Thoracic aorta (tissue), 2 donors: ENCODE measurements around the gene WDFY2. TPM values are rescaled to one million over a fixed set of nuclear protein-coding genes. Genes with fewer than 3 reads are reported as not detected.
"Not testable (repeated sequence)": the region's sequence is repeated elsewhere in the genome, so short reads cannot be mapped to it uniquely, and the experiment has no call there.

Experiments used
- ATAC-seq: fragments of 150-250 bp; one replicate; pipeline ENCODE4 v1.8.0; 2017; ENCODE audit warnings: low read depth; ENCODE audit not compliant: insufficient number of reproducible peaks, low FRiP score
- DNase-seq: peaks from one replicate; pipeline ENCODE4 v3.0.0-alpha.2; 2020; ENCODE audit warnings: low spot score
- H3K27ac ChIP-seq, 2 donors: fragments of 200-600 bp; sonication (generic); 1 replicate in 1 of 2; 2 replicates in 1 of 2; pipeline ENCODE4 v1.5.1; 2016; ENCODE audit warnings: mild to moderate bottlenecking in 2 of 2, moderate library complexity in 2 of 2
- H3K27me3 ChIP-seq: fragments of 200-600 bp; sonication (generic); replicated peaks from 2 replicates; pipeline ENCODE4 v1.6.0; 2016; ENCODE audit warnings: mild to moderate bottlenecking; ENCODE audit not compliant: insufficient read depth
- H3K36me3 ChIP-seq: fragments of 200-600 bp; sonication (generic); one replicate; pipeline ENCODE4 v1.5.1; 2016
- H3K4me1 ChIP-seq, 2 donors: fragments of 200-600 bp; sonication (generic); 1 replicate in 1 of 2; 2 replicates in 1 of 2; pipeline versions ENCODE4 v1.5.1 to v1.6.0; 2016; ENCODE audit warnings: low read depth in 2 of 2, mild to moderate bottlenecking in 1 of 2; ENCODE audit not compliant: control insufficient read depth in 1 of 2
- H3K4me3 ChIP-seq: fragments of 200-600 bp; sonication (generic); 2 replicates; pipeline ENCODE4 v1.5.1; 2016; ENCODE audit warnings: mild to moderate bottlenecking
- H3K9me3 ChIP-seq: fragments of 200-600 bp; sonication (generic); 2 replicates; pipeline ENCODE4 v1.5.1; 2016
- CTCF ChIP-seq: fragments of 200-600 bp; sonication (generic); IDR thresholded peaks from one replicate; pipeline ENCODE4 v1.5.1; 2019; ENCODE audit warnings: antibody characterized with exemption
- total RNA-seq, 2 donors: library from RNA; depleted of rRNA; stranded (reverse); fragments of >200 nt; gene quantifications; one replicate each; pipeline versions ENCODE4 v1.1.0 to v1.2.3, GENCODE V29; 2016

Gene WDFY2
- total RNA-seq, 2 donors from 2014 or later, result 14.6 to 19.3 TPM

- Histone ChIP-seq H3K36me3 (no peaks in the 10 kb centered on the region), H3K9me3 (no peaks in the 10 kb centered on the region), H3K4me1 (peaks cover 0 to 8% of the 10 kb centered on the region in 2 donors), H3K4me3 (no peak overlapping the region), H3K27ac (no peak overlapping the region), H3K27me3 (no peaks in the 10 kb centered on the region)
- no peak for TF ChIP-seq CTCF
- DNase-seq (no peak), ATAC-seq (no peak)
Observed at GRCh38 chr13:51683597-51683996, 99.3 kb downstream of the WDFY2 start.

- DNase-seq (no peak), ATAC-seq (no peak)
- H3K4me3 ChIP-seq, result no peak overlapping the region
- H3K9me3 ChIP-seq, result no peaks in the 10 kb centered on the region
- no peaks in the 10 kb centered on the region for H3K27me3 ChIP-seq
- H3K4me1 ChIP-seq, result peaks cover 0 to 8% of the 10 kb centered on the region in 2 donors
- no peak for TF ChIP-seq CTCF
- no peaks in the 10 kb centered on the region for H3K36me3 ChIP-seq
- no peak overlapping the region for H3K27ac ChIP-seq
Observed at GRCh38 chr13:51684076-51684475, 99.8 kb downstream of the WDFY2 start.

- no peak overlapping the region for H3K27ac ChIP-seq
- H3K4me3 ChIP-seq, result no peak overlapping the region
- ATAC-seq (no peak), DNase-seq (no peak)
- TF ChIP-seq CTCF, result no peak
- H3K9me3 ChIP-seq, result no peaks in the 10 kb centered on the region
- no peaks in the 10 kb centered on the region for H3K27me3 ChIP-seq
- H3K4me1 ChIP-seq, result peaks cover 0 to 8% of the 10 kb centered on the region in 2 donors
- no peaks in the 10 kb centered on the region for H3K36me3 ChIP-seq
Observed at GRCh38 chr13:51687947-51688714, 103.9 kb downstream of the WDFY2 start.

GRCh38 chr13:51688937-51689662, 104.8 kb downstream of the WDFY2 start:
- H3K4me1 ChIP-seq, result peaks cover 0 to 5% of the 10 kb centered on the region in 2 donors
- no peak for TF ChIP-seq CTCF
- no peaks in the 10 kb centered on the region for H3K27me3 ChIP-seq
- no peak for ATAC-seq
- DNase-seq, result no peak
- no peak overlapping the region for H3K4me3 ChIP-seq
- no peak overlapping the region for H3K27ac ChIP-seq
- no peaks in the 10 kb centered on the region for H3K36me3 ChIP-seq
- H3K9me3 ChIP-seq, result no peaks in the 10 kb centered on the region

- DNase-seq, result no peak
- Histone ChIP-seq H3K27ac (no peak overlapping the region), H3K36me3 (no peaks in the 10 kb centered on the region), H3K27me3 (no peaks in the 10 kb centered on the region), H3K4me3 (no peak overlapping the region), H3K4me1 (no peaks in the 10 kb centered on the region), H3K9me3 (no peaks in the 10 kb centered on the region)
- ATAC-seq, result no peak
- no peak for TF ChIP-seq CTCF
Observed at GRCh38 chr13:51689663-51689996, 105.4 kb downstream of the WDFY2 start.

- ATAC-seq, result not testable (repeated sequence)
Observed at GRCh38 chr13:51695677-51696076, 111.4 kb downstream of the WDFY2 start.

More at GRCh38 chr13:51695677-51696076, 111.4 kb downstream of the WDFY2 start:
- H3K9me3 ChIP-seq, DNase-seq, H3K4me3 ChIP-seq, H3K27ac ChIP-seq, H3K27me3 ChIP-seq, H3K36me3 ChIP-seq: not testable (repeated sequence)
- peaks cover 24 to 28% of the 10 kb centered on the region in 2 donors for H3K4me1 ChIP-seq
